Right lobe of liver (tissue), 4 donors: ENCODE results near the gene LRRC71.

ENCODE experiments used
- POLR2A ChIP-seq: fragments of 450-650 bp; IDR thresholded peaks from one replicate; pipeline ENCODE4 v1.6.1; 2017; ENCODE audit warnings: antibody characterized with exemption, mild to moderate bottlenecking
- TF ChIP-seq, protein P1 (sequence below), 4 donors: fragments of 200-600 bp in 3 of 4; fragments of 450-650 bp in 1 of 4; IDR thresholded peaks; one replicate each; pipeline versions ENCODE4 v1.5.1 to v1.8.0; 2016 to 2022; ENCODE audit warnings: antibody characterized with exemption in 4 of 4, mild to moderate bottlenecking in 2 of 4
- donor health status: DM: no; HTN: no; CAD: no.
- donor health status: DM: no; HTN: no; CAD: no.
- donor health status: DM: no; HTN: yes; CAD: no.

DNA sequence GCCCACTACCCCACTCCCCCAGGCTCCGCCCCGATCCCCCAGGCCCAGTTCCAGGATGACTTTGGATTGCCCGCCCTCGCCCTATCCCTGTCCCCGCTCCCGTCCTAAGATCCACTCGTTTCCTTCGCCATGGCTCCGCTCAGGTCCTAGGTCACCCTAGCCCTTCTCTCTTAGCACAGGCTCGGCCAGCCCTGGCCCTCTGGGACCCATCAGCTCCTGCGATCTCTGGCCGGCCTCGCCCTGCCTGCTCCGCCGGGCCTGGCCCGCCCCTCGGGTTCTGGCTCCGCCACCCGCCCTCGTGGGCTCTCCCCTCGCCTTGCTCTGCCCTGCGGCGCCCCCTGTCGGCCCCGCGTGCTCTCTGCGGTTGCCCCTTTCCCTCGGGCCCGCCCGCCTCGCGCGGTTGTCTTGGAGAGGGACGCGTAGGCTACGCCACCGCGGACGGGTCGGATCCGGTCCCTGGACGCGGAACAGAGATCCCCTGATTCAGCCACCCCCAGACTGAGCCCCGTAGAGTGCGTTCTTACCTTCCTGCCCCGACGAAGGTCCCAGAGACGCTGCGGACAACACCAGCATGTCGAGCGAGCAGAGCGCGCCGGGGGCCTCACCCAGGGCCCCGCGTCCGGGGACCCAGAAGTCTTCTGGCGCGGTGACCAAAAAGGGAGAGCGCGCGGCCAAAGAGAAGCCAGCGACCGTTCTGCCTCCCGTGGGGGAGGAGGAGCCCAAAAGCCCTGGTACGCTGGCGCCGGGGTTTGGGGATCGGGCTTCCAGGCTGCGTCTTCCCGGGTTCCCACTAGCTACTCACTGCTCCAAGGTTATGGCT is at the start of gene LRRC71:
- TF ChIP-seq, protein P1, sequence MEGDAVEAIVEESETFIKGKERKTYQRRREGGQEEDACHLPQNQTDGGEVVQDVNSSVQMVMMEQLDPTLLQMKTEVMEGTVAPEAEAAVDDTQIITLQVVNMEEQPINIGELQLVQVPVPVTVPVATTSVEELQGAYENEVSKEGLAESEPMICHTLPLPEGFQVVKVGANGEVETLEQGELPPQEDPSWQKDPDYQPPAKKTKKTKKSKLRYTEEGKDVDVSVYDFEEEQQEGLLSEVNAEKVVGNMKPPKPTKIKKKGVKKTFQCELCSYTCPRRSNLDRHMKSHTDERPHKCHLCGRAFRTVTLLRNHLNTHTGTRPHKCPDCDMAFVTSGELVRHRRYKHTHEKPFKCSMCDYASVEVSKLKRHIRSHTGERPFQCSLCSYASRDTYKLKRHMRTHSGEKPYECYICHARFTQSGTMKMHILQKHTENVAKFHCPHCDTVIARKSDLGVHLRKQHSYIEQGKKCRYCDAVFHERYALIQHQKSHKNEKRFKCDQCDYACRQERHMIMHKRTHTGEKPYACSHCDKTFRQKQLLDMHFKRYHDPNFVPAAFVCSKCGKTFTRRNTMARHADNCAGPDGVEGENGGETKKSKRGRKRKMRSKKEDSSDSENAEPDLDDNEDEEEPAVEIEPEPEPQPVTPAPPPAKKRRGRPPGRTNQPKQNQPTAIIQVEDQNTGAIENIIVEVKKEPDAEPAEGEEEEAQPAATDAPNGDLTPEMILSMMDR (IDR thresholded peaks at IDR 0.05): peak; percentile 65 to 79 (median 73)
- no peak for TF ChIP-seq POLR2A
